Lung microvascular endothelial cell (primary cell): ENCODE results near the gene NPC1L1. TPM values are rescaled to one million over a fixed set of nuclear protein-coding genes. Genes with fewer than 3 reads are reported as not detected.
A peak's percentile ranks its signal among the peaks of the same experiment; 100 is the strongest.

Experiments
- DNase-seq, 2 donors: peaks; one replicate each; pipeline versions ENCODE4 v3.0.0 to v3.0.0-alpha.2; 2010; ENCODE audit warnings: low read depth in 2 of 2
- total RNA-seq: library from RNA; depleted of rRNA; stranded (reverse); fragments of >200 nt; gene quantifications from 2 replicates; pipeline ENCODE4 v1.2.1, GENCODE V29; 2014

Gene NPC1L1
- not detected in 2 replicates for total RNA-seq

GRCh38 chr7:44541028-44541869 is at the start of gene NPC1L1:
TSS of gene NPC1L1 (minus strand) at chr7:44541330. CDS start at chr7:44541259, 71 bp downstream.
- DNase-seq = no peak

GRCh38 chr7:44590910-44591309 is 49.8 kb upstream of the NPC1L1 start:
- no peak for DNase-seq

DNA sequence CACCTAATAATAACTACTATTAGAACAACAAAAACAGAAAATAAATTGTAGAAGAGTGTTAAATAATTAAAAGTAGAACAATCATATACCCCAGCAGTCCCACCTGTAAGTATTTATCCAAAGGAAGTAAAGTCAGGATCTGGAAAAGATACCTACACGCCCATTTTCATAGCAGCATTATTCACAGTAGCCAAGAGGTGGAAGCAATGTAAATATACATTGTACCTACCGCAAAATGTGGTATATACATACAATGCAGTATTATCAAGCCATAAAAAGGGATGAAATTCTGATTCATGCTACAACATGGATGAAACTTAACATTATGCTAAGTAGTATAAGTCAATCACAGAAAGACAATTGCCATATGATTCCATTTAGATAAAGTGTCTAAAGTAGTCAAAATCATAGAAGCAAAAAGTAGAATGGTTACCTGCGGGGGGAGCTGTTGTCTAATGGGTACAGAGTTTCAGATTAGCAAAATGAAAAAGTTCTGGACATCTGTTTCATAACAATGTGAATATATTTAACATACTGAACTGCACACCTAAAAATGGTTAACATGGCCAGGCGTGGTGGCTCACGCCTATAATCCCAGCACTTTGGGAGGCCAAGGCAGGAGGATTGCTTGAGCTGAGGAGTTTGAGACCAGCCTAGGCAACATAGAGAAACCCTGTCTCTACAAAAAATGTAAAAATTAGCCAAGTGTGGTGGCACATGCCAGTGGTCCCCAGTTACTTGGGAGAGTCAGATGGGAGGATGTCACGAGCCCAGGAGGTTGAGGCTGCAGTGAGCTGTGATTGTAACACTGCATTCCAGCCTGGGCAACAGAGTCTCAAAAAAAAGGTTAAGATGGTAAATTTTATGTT is 46.9 kb upstream of the NPC1L1 start:
- DNase-seq = peak; percentile 72 to 83

GRCh38 chr7:44583146-44583865 is 42.2 kb upstream of the NPC1L1 start:
- DNase-seq = peak in 1 of 2 donors; percentile 15

DNA sequence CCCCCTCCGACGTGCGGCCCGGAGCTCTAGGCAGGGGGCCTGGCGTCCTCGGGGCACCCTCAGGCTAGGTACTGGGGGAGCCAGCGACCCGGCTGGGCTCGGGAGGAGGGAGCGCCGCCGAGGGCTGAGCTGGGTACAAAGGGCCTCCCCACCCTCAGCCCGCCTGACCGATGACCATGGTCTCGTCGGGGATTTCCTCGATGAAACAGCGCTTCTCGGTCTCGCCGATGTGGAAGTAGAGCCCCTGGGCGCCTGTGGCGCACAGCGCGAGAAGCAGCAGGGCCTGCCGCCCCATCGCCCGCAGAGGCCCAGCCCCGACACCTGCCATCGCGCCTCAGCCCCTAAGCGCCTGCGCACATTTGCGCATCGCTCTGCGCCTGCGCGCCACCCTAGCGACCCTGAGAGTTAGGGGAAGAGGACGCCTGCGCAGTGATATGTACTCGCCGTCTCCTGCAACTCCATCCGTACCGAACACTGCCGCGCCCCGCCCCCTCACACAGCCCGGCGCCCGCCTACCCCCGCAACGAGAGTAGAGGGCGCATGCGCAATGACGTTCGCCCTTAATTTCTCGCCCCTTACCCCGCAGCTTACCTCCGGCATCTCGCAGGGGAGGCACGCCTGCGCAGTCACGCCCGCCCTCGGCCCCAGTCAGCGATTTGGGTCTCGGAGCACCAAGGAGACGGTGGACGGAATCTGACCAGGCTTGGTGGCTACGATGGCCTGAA is 40.9 kb upstream of the NPC1L1 start, which contains the start of gene TMED4:
TMED4 (minus strand) TSS at position 353 of the 725 bp plus-strand sequence; CDS start at position 328, 25 bp downstream.
- DNase-seq = peak; percentile 99

GRCh38 chr7:44580945-44581878 is 40.1 kb upstream of the NPC1L1 start:
- DNase-seq = peak; percentile 34

- DNase-seq = no peak
These were observed 35.1 kb upstream of the NPC1L1 start for GRCh38 chr7:44576228-44576627.

GRCh38 chr7:44575054-44575453 is 33.9 kb upstream of the NPC1L1 start:
- DNase-seq = no peak

DNA sequence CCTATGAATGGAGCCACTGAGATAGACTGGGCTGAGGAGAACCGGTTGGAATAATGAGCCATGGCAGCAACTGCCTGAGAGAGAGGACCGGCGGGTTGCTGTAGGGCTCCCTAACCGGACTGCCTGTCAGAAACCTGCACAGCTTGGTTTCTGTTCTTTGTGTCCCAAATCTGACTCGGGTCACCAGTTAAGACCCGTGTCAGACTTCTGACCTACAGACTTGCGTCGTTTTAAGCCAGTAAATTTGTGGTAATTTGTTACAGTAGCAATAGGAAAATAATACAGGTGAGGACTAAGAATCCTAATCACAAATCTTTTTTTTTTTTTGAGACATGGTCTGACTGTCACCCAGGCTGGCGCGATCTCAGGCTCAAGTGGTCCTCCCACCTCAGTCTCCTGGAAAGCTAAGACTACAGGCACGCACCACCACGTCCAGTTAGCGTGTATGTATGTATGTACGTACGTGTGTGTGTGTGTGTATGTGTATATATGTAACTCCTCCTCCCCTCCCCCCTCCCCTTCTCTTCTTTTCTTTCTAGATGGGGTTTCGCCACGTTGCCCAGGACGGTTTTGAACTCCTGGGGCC is 33.2 kb upstream of the NPC1L1 start:
- DNase-seq = no peak

GRCh38 chr7:44573464-44574286 is 32.5 kb upstream of the NPC1L1 start, which contains the start of gene DDX56:
TSS of gene DDX56 (minus strand) at chr7:44573908. CDS start at chr7:44573895, 13 bp downstream.
- DNase-seq = peak; percentile 96 to 97

DNA sequence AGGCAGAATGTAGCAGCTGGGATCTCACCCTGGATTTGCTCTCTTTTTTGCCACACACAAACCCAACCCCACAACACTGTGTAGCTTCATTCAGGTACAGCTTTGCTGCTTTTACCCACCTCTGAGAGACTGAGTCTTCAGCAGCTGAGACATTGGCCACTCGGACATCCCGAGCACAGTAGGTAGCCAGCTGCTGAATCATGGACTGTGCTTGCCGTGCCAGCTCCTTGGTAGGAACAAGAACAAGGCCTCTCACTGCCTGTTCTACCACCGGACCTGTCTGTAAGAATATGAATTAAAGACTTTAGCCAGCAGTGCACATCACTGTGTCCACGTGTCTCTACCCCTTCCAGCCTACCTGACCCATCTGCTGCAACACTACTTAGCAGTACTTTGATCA is 31.6 kb upstream of the NPC1L1 start:
- no peak for DNase-seq

DNA sequence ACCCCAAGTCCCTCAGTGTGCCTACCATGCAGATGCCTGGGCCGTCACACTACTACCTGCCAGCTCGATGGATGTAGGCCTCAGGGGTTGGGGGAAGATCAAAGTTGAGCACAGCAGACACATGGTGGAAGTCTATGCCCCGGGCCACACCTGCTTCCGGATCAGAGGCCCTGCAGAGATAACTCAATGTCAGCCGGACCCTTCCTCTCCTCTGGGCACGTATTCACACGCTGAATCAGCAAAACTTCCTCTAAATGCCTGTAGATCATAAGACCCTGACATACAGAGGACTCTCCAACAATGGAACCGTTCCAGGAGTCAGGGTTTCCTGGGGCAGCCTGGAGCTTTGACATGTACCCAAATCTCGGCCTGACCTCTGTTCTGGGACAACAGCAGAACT is 28.8 kb upstream of the NPC1L1 start:
- DNase-seq = no peak

DNA sequence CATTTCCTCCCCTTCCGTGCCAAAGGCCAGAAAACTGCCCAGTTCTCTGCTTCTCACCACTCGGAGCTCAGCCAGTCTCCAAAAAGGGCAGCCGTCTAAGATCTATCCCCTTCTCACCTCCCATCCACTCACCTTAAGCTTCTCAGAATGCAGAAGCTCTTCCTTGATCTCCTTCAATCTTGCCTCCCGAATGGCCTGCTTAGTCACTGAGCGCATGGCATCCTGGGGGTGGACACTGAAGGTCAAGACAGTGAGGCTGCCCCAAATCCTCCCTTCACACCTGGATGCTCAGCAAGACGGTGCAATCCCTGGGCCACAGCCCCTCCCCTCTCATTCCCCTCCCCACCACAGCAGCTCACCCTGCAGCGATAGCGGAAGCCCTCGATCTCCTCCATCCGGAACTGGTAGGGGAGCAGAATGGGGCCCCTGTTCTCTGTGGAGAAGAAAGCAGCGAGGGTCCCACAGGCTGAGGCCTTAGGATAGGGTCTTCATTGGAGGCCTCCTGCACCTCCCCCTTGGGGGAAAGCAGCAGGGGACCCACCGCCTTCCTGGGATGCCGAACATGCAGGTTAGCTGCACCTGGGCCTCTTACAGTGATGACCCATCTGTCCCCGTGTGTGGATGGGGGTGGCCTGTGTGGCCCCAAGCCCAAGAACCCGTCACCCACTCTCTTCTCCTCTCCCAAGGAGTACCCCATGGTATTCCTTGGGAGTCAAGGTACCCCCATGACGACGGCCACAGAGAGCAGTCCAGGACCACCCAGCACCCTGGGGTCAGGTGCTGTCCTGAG is 27.8 kb upstream of the NPC1L1 start:
- no peak for DNase-seq

GRCh38 chr7:44567884-44568283 is 26.8 kb upstream of the NPC1L1 start:
- no peak for DNase-seq

- no peak for DNase-seq
These were observed 25.6 kb upstream of the NPC1L1 start for GRCh38 chr7:44566680-44567079.

DNA sequence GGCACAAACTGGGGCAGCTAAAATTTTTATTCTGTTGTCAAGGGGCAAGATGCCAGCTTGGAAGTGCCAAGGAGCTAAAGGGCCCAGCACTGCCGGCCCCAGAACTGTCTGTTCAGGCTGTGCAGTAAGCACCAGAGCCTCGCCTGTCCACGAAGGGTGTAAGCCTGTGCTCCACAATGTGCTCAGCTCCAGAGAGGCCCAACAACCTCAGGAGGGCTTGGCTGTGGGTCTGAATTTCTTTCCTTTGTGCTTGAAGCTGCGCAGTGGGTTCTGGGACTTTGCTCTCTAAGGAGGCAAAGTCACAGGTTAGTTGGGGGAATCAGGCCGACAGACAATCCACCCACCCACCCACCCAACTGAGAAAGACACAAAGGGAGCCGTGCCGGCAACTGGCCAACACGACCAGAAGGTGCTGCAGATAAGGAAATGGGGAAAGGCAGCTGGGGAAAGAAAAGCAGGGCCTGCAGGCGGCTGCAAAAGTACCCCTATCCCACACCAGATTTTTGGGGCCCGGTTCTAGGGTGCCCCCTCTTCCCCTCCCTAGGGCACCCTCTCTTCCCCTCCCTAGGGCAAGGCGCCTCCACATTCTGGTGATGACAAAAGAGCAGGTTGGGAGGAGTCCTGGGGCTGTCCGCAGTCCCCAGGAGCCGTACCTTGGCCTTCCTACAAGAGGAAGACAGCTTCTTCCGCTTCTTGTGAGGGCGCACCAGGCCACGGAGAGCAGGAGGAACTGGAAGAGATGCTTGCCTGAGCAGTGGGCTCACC is 24.8 kb upstream of the NPC1L1 start:
- no peak for DNase-seq
